Neural cell (in vitro differentiated cells): ENCODE data around the gene PYHIN1.

Source experiments
- EZH2 ChIP-seq: fragments of 200-600, 300-800 bp; shearing (Covaris generic), sonication (generic); IDR thresholded peaks from 2 replicates; pipeline ENCODE4 v1.6.1; 2014; ENCODE audit warnings: antibody characterized with exemption, low read length, borderline replicate concordance, mild to moderate bottlenecking; ENCODE audit not compliant: insufficient read depth, poor library complexity, severe bottlenecking
- POLR2AphosphoS5 ChIP-seq: IDR thresholded peaks from 2 replicates; pipeline ENCODE4 v1.6.1; 2012
- TAF1 ChIP-seq: IDR thresholded peaks from 2 replicates; pipeline ENCODE4 v1.6.1; 2012; ENCODE audit warnings: low read depth

- TF ChIP-seq POLR2AphosphoS5, result no peak
- no peak for TF ChIP-seq TAF1
- no peak for TF ChIP-seq EZH2
Measured at GRCh38 chr1:159011751-159012150, 80.4 kb downstream of the PYHIN1 start.
